GM21717 (cell line): ENCODE results near the gene KXD1.
"Not testable (repeated sequence)": the region's sequence is repeated elsewhere in the genome, so short reads cannot be mapped to it uniquely, and the experiment has no call there.

ENCODE experiments used
- ATAC-seq: cut with Tn5 transposase; IDR thresholded peaks from one replicate; pipeline ENCODE4 v1.9.1; 2021; ENCODE audit warnings: mild to moderate bottlenecking, moderate library complexity; ENCODE audit not compliant: unreplicated experiment

KXD1 gene

GRCh38 chr19:18557411-18558201 lies at the start of gene KXD1:
KXD1 (plus strand) TSS chr19:18557870; CDS start chr19:18562057, 4,187 bp downstream.
- ATAC-seq, result peak; percentile 68

- ATAC-seq, result no peak
Measured at GRCh38 chr19:18508585-18508984, 49.1 kb upstream of the KXD1 start.

GRCh38 chr19:18510216-18510615 lies 47.5 kb upstream of the KXD1 start:
- no peak for ATAC-seq

- ATAC-seq, result no peak
Measured at GRCh38 chr19:18513868-18514267, 43.8 kb upstream of the KXD1 start.

- ATAC-seq, result no peak
Measured at GRCh38 chr19:18514800-18515682, 42.6 kb upstream of the KXD1 start.

GRCh38 chr19:18515959-18516358 lies 41.7 kb upstream of the KXD1 start:
- ATAC-seq, result no peak

- ATAC-seq, result no peak
Measured at GRCh38 chr19:18517606-18518005, 40.1 kb upstream of the KXD1 start.

- no peak for ATAC-seq
Measured at GRCh38 chr19:18518639-18519038, 39.0 kb upstream of the KXD1 start.

- no peak for ATAC-seq
Measured at GRCh38 chr19:18519962-18520847, 37.5 kb upstream of the KXD1 start.

GRCh38 chr19:18520848-18521691 lies 36.6 kb upstream of the KXD1 start:
- no peak for ATAC-seq

- peak; percentile 7 for ATAC-seq
Measured at GRCh38 chr19:18521692-18522123, 36.0 kb upstream of the KXD1 start, which contains the start of gene ELL. ELL (minus strand) TSS chr19:18522070; CDS start chr19:18522055, 15 bp downstream.

GRCh38 chr19:18522124-18522861 lies 35.4 kb upstream of the KXD1 start:
- ATAC-seq, result peak; percentile 81

GRCh38 chr19:18522862-18523440 lies 34.7 kb upstream of the KXD1 start:
- not testable (repeated sequence) for ATAC-seq

- no peak for ATAC-seq
Measured at GRCh38 chr19:18523841-18524240, 33.8 kb upstream of the KXD1 start.

- ATAC-seq, result no peak
Measured at GRCh38 chr19:18526316-18526715, 31.4 kb upstream of the KXD1 start.

- ATAC-seq, result no peak
Measured at GRCh38 chr19:18529782-18530181, 27.9 kb upstream of the KXD1 start.

- no peak for ATAC-seq
Measured at GRCh38 chr19:18531485-18531884, 26.2 kb upstream of the KXD1 start.

- ATAC-seq, result no peak
Measured at GRCh38 chr19:18532168-18532890, 25.3 kb upstream of the KXD1 start.
